Stimulated activated naive CD8-positive, alpha-beta T cell treated with anti-CD3 and anti-CD28 coated beads, Interleukin-15, amount 100 ng/mL, for 72 hours (primary cell): ENCODE measurements around the gene LANCL1.

Experiments used
- ATAC-seq: fragments of 150-1000 bp; cut with Tn5 transposase; 2 replicates; pipeline ENCODE4 v1.10.0; 2021; ENCODE audit warnings: mild to moderate bottlenecking, moderate library complexity
- DNase-seq, 2 donors: peaks; one replicate each; pipeline ENCODE4 v3.0.0; 2021 to 2022
- H3K27ac Mint-ChIP-seq, 2 donors: one replicate each; pipeline ENCODE4 v1.8.0; 2022; ENCODE audit warnings: mild to moderate bottlenecking in 2 of 2, mixed read lengths in 2 of 2, moderate library complexity in 2 of 2
- H3K27me3 Mint-ChIP-seq: one replicate; pipeline ENCODE4 v1.8.0; 2022; ENCODE audit warnings: mixed read lengths
- H3K4me1 Mint-ChIP-seq: one replicate; pipeline ENCODE4 v1.8.0; 2022; ENCODE audit warnings: mild to moderate bottlenecking, mixed read lengths
- H3K4me3 Mint-ChIP-seq, 2 donors: one replicate each; pipeline ENCODE4 v1.8.0; 2022; ENCODE audit warnings: mild to moderate bottlenecking in 2 of 2, mixed read lengths in 2 of 2, moderate library complexity in 1 of 2
- H3K9me3 Mint-ChIP-seq, 2 donors: one replicate each; pipeline ENCODE4 v1.8.0; 2022; ENCODE audit warnings: mixed read lengths in 2 of 2

LANCL1 gene

GRCh38 chr2:210387074-210387473 is 89.5 kb downstream of the LANCL1 start:
- Mint-ChIP-seq H3K4me3 (no peak overlapping the region), H3K27me3 (no peaks in the 10 kb centered on the region), H3K9me3 (peaks cover 3 to 9% of the 10 kb centered on the region in 2 donors), H3K27ac (no peak overlapping the region), H3K4me1 (no peaks in the 10 kb centered on the region)
- no peak for ATAC-seq
- DNase-seq = no peak
